Measurements from ENCODE around the gene AMOTL1. TPM values are rescaled to one million over a fixed set of nuclear protein-coding genes. Genes with fewer than 3 reads are reported as not detected.

AMOTL1 gene
- total RNA-seq, 1 donor = 64.7 TPM

- H3K4me3 ChIP-seq (ENCODE audit: low read depth, low read length) = no peak overlapping the region
- DNase-seq (ENCODE audit: low read depth) = no peak
These were observed 154.8 kb downstream of the AMOTL1 start for GRCh38 chr11:94923004-94923334.

GRCh38 chr11:94924171-94924572 is 156.0 kb downstream of the AMOTL1 start:
- no peak overlapping the region for H3K4me3 ChIP-seq (ENCODE audit: low read depth, low read length)
- TF ChIP-seq, protein P1, sequence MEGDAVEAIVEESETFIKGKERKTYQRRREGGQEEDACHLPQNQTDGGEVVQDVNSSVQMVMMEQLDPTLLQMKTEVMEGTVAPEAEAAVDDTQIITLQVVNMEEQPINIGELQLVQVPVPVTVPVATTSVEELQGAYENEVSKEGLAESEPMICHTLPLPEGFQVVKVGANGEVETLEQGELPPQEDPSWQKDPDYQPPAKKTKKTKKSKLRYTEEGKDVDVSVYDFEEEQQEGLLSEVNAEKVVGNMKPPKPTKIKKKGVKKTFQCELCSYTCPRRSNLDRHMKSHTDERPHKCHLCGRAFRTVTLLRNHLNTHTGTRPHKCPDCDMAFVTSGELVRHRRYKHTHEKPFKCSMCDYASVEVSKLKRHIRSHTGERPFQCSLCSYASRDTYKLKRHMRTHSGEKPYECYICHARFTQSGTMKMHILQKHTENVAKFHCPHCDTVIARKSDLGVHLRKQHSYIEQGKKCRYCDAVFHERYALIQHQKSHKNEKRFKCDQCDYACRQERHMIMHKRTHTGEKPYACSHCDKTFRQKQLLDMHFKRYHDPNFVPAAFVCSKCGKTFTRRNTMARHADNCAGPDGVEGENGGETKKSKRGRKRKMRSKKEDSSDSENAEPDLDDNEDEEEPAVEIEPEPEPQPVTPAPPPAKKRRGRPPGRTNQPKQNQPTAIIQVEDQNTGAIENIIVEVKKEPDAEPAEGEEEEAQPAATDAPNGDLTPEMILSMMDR (IDR thresholded peaks at IDR 0.05; ENCODE audit: insufficient read depth, low read length) = no peak
- no peak for DNase-seq (ENCODE audit: low read depth)

More at GRCh38 chr11:94923004-94923334, 154.8 kb downstream of the AMOTL1 start:
- TF ChIP-seq, protein P1 (IDR thresholded peaks at IDR 0.05; ENCODE audit: insufficient read depth, low read length) = no peak

DNA sequence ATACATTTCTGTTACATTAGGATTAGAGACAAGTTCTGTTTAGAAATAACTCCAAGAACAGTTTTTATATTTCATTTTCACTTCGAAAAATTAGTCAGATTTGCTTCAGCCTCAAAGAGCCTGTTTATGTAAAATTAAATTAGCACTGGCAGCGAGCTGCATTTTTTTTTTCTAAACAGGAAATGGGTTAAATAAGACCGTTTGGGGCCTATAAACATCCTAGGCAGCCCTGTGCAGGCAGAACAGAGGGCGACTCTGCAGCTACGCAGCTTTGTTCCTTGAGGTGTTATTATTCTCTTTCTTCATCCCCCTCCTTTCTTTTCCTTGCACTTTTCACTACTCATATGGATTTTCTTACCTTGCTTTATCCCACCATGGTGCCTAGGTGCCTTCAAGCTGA is 156.5 kb downstream of the AMOTL1 start:
- H3K4me3 ChIP-seq (ENCODE audit: low read depth, low read length) = no peak overlapping the region
- no peak for DNase-seq (ENCODE audit: low read depth)
- TF ChIP-seq, protein P1 (IDR thresholded peaks at IDR 0.05; ENCODE audit: insufficient read depth, low read length) = no peak

DNA sequence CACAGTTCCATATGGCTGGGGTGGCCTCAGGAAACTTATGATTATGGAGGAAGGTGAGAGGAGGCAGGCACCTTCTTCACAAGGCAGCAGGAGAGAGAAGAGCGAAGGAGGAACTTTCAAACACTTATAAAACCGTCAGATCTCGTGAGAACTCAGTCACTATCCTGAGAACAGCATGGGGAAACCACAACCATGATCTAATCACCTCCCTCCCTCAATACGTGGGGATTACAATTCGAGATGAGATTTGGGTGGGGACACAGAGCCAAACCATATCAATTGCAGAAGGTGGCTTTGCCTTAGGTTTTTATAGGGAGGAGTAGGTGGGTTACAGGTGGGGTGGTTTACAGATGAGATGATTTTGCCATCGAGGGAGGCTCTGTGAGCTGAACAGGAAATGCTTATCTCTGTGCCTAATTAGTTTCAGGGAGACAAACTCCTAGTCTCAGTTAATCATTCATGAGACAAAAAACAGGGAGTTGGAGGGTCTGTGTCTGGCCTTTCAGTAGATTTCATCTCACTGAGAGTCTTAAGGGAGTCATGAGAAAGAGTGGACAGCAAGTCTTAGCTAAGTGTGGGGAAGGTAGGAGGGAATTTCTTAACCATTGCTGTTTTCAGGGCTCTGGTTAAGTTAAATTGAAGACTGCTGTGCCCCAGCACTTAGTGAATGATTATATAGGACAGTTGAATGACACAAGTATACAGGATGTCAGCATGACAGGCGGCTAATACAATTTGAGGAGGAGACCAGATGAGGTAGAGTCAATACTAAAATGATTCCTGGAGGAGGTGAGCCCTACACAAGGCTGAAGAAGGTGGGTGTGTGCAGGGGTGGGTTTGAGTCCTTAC is 157.5 kb downstream of the AMOTL1 start:
- no peak overlapping the region for H3K4me3 ChIP-seq (ENCODE audit: low read depth, low read length)
- TF ChIP-seq, protein P1 (IDR thresholded peaks at IDR 0.05; ENCODE audit: insufficient read depth, low read length) = no peak
- DNase-seq (ENCODE audit: low read depth) = no peak

DNA sequence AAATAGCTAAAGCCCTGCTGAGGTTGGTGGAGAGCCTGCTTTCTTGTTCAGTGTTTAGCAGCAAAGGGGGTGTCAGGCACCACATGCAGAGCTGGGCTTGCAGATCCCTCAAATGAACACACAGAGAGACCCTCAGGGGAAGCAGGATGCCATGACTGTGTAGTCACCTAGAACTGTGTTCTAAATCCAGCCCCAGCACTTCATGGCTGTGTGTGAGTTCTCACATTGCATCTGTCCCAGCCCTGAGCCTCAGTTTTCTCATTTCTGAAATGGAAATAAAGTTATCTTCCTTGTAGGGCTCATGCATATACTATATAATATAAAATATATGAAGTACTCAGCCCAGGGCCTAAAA is 158.1 kb downstream of the AMOTL1 start:
- TF ChIP-seq, protein P1 (IDR thresholded peaks at IDR 0.05; ENCODE audit: insufficient read depth, low read length) = no peak
- H3K4me3 ChIP-seq (ENCODE audit: low read depth, low read length) = no peak overlapping the region
- DNase-seq (ENCODE audit: low read depth) = no peak

Other genes starting within 250 kb of the AMOTL1 start
- 5.6 and 7.1 TPM in 2 replicates for gene FUT4, start 224.4 kb upstream of the AMOTL1 start, total RNA-seq (ENCODE audit: low replicate concordance)
- 2.7 and 5.6 TPM in 2 replicates for gene PIWIL4, start 201.0 kb upstream of the AMOTL1 start, total RNA-seq (ENCODE audit: low replicate concordance)
- 48.4 and 61.7 TPM in 2 replicates for gene CWC15, start 205.2 kb downstream of the AMOTL1 start, total RNA-seq (ENCODE audit: low replicate concordance)
- gene KDM4D, start 205.4 kb downstream of the AMOTL1 start, total RNA-seq (ENCODE audit: low replicate concordance) = 0.08 and 1.1 TPM in 2 replicates

Measured in fibroblast of the aortic adventitia (primary cell).